Hepatocyte (in vitro differentiated cells): ENCODE measurements around the gene THUMPD3.

ENCODE experiments used
- EZH2 ChIP-seq: fragments of 200-600 bp; sonication (generic); IDR thresholded peaks from 2 replicates; pipeline ENCODE4 v1.6.1; 2016; ENCODE audit warnings: antibody characterized with exemption, mild to moderate bottlenecking, borderline replicate concordance
- EZH2phosphoT487 ChIP-seq: fragments of 200-600 bp; sonication (generic); IDR thresholded peaks from one replicate; pipeline ENCODE4 v1.6.1; 2018; ENCODE audit warnings: antibody characterized with exemption, mild to moderate bottlenecking, low read depth, moderate library complexity; ENCODE audit not compliant: unreplicated experiment, severe bottlenecking
- TF ChIP-seq, protein P1 (sequence below): fragments of 200-600 bp; sonication (generic); IDR thresholded peaks from 2 replicates; pipeline ENCODE4 v1.5.1; 2016; ENCODE audit warnings: antibody characterized with exemption, mild to moderate bottlenecking; ENCODE audit not compliant: poor library complexity

DNA sequence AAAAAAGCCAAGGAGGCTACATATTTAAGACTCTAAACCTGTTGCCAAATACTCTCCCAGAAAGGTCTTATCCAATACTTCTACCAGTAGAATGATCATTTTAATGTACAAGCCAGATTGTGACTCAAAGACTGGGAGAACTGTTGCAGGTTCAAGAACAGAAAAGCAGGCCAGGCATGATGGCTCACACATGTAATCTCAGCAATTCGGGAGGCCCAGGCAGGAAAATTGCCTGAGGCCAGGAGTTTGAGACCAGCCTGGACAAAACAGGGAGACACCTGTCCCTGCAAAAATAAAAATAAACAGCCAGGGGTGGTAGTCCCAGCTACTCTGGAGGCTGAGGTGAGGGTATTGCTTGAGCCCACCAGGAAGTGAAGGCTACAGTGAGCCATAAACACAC lies 17.8 kb upstream of the THUMPD3 start:
- TF ChIP-seq, protein P1, sequence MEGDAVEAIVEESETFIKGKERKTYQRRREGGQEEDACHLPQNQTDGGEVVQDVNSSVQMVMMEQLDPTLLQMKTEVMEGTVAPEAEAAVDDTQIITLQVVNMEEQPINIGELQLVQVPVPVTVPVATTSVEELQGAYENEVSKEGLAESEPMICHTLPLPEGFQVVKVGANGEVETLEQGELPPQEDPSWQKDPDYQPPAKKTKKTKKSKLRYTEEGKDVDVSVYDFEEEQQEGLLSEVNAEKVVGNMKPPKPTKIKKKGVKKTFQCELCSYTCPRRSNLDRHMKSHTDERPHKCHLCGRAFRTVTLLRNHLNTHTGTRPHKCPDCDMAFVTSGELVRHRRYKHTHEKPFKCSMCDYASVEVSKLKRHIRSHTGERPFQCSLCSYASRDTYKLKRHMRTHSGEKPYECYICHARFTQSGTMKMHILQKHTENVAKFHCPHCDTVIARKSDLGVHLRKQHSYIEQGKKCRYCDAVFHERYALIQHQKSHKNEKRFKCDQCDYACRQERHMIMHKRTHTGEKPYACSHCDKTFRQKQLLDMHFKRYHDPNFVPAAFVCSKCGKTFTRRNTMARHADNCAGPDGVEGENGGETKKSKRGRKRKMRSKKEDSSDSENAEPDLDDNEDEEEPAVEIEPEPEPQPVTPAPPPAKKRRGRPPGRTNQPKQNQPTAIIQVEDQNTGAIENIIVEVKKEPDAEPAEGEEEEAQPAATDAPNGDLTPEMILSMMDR: no peak
- TF ChIP-seq EZH2 (no peak), EZH2phosphoT487 (no peak)
